Astrocyte of the spinal cord (primary cell): ENCODE results near the gene CACNA1C.

Experiments used
- DNase-seq: peaks from one replicate; pipeline ENCODE4 v3.0.0; 2011; ENCODE audit warnings: low read depth, low spot score
- H3K4me3 ChIP-seq: 2 replicates; pipeline ENCODE4 v1.5.1; 2011; ENCODE audit warnings: low read depth, mild to moderate bottlenecking, low read length, moderate library complexity
- in situ Hi-C: cut with HindIII; loops from 2 replicates; pipeline ENCODE4 v1.10.0; 2017; ENCODE audit warnings: low sequenced_read_pairs
- TF ChIP-seq, protein P1 (sequence below): IDR thresholded peaks from 2 replicates; pipeline ENCODE4 v1.5.1; 2012; ENCODE audit warnings: low read depth, mild to moderate bottlenecking, low read length, inconsistent platforms

CACNA1C gene

GRCh38 chr12:2299206-2299605 lies 246.4 kb downstream of the CACNA1C start:
- in situ Hi-C loops = no loop called here
- no peak for DNase-seq
- TF ChIP-seq, protein P1, sequence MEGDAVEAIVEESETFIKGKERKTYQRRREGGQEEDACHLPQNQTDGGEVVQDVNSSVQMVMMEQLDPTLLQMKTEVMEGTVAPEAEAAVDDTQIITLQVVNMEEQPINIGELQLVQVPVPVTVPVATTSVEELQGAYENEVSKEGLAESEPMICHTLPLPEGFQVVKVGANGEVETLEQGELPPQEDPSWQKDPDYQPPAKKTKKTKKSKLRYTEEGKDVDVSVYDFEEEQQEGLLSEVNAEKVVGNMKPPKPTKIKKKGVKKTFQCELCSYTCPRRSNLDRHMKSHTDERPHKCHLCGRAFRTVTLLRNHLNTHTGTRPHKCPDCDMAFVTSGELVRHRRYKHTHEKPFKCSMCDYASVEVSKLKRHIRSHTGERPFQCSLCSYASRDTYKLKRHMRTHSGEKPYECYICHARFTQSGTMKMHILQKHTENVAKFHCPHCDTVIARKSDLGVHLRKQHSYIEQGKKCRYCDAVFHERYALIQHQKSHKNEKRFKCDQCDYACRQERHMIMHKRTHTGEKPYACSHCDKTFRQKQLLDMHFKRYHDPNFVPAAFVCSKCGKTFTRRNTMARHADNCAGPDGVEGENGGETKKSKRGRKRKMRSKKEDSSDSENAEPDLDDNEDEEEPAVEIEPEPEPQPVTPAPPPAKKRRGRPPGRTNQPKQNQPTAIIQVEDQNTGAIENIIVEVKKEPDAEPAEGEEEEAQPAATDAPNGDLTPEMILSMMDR = no peak
- no peak overlapping the region for H3K4me3 ChIP-seq

- no peak for DNase-seq
- no peak overlapping the region for H3K4me3 ChIP-seq
- TF ChIP-seq, protein P1 = no peak
- in situ Hi-C loops = no loop called here
These were observed 247.4 kb downstream of the CACNA1C start for GRCh38 chr12:2300168-2300567.

- in situ Hi-C loops = no loop called here
- TF ChIP-seq, protein P1 = no peak
- DNase-seq = no peak
- H3K4me3 ChIP-seq = no peak overlapping the region
These were observed 248.1 kb downstream of the CACNA1C start for GRCh38 chr12:2300886-2301285.

DNA sequence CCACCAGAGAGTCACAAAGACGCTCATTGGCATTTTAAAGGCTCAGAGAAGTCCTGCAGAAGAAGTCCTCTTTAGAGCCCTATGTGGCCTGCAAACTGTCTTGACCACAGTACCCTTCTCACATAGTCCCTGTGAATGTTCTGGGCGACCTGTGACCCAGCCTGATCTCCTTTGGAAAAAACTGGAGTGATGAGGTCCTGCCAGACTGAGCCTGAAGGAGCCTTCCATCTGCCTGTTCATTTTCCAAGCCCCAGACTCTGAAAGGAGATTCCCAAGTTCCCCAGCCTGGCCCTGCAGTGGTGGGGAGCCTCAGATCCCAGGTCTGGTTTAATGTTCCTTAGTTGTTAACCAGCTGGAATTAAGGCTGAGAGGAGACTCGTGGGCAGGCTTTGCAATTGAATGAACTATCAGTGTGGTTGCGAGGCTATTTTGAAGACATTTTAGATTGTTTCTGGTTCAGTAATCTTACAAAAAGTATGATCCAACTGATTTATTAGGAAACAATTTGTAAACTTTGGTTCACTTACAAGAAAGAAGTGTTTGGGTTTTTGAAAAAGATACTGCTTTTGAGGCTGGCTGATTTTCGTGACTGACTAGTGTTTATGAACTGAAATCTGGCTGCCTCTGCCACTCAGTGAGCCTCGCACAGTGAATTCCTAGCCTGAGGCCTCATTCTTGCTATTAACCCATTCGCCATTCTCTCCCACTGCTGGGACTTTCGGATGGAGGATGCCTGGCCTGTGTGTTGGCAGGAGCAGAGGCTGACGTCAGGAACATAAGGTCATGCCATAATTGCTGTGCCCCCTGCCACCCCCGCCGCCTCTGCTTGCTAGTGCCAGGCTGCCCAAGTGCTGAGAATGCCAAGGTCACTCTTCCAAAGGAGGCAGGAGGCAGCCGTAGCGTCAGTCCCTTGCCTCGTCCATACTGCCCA lies 249.0 kb downstream of the CACNA1C start:
- TF ChIP-seq, protein P1 = no peak
- no peak overlapping the region for H3K4me3 ChIP-seq
- peak; percentile 36 for DNase-seq
- in situ Hi-C loops = no loop called here

- H3K4me3 ChIP-seq = no peak overlapping the region
- in situ Hi-C loops = no loop called here
- TF ChIP-seq, protein P1 = no peak
- DNase-seq = no peak
These were observed 250.2 kb downstream of the CACNA1C start for GRCh38 chr12:2302711-2303580.

- no peak overlapping the region for H3K4me3 ChIP-seq
- TF ChIP-seq, protein P1 = no peak
- in situ Hi-C loops = no loop called here
- DNase-seq = no peak
These were observed 251.4 kb downstream of the CACNA1C start for GRCh38 chr12:2304223-2304622.
